Endothelial cell of umbilical vein (primary cell): ENCODE data around the gene SERPINA7. TPM values are rescaled to one million over a fixed set of nuclear protein-coding genes. Genes with fewer than 3 reads are reported as not detected.

Experiments
- polyA plus RNA-seq, 4 experiments: library from polyadenylated mRNA; depleted of rRNA in 3 of 4; stranded (reverse) in 3 of 4; unstranded in 1 of 4; fragments of >200 nt; gene quantifications; 2 replicates each; pipeline versions ENCODE4 v1.2.1 to v1.2.3, GENCODE V29; 2011 to 2012; ENCODE audit warnings: missing spikeins in 1 of 4
- total RNA-seq: library from RNA; stranded (reverse); gene quantifications from 2 replicates; pipeline ENCODE4 v1.2.3, GENCODE V29; 2021

Gene SERPINA7
- total and polyA plus RNA-seq, 2 donors (not counting 3 experiments of a cell fraction or from before 2014, with no cell fraction given): not detected

Other genes with a start within 250 kb of the SERPINA7 start
- gene NRK, start 216.2 kb downstream of the SERPINA7 start, total RNA-seq: 3.1 and 8.0 TPM in 2 replicates
- gene NRK, start 216.2 kb downstream of the SERPINA7 start, polyA plus RNA-seq: 1.1 and 1.3 TPM in 2 replicates
- gene PWWP3B, start 129.6 kb upstream of the SERPINA7 start, total RNA-seq: not detected in 2 replicates
- gene PWWP3B, start 129.6 kb upstream of the SERPINA7 start, polyA plus RNA-seq: not detected in 2 replicates